Inferior parietal cortex (tissue), 1 donor: ENCODE data around the gene HIPK3.
"Not testable (repeated sequence)": the region's sequence is repeated elsewhere in the genome, so short reads cannot be mapped to it uniquely, and the experiment has no call there.

Experiments used
- DNase-seq: peaks from one replicate; pipeline ENCODE4 v3.0.0-alpha.2; 2016; ENCODE audit errors: extremely low spot score

The HIPK3 gene

GRCh38 chr11:33358150-33358831, 101.1 kb downstream of the HIPK3 start:
- no peak for DNase-seq

GRCh38 chr11:33360642-33361041, 103.5 kb downstream of the HIPK3 start:
- no peak for DNase-seq

GRCh38 chr11:33362051-33362910, 105.1 kb downstream of the HIPK3 start:
- DNase-seq: peak; percentile 65

GRCh38 chr11:33366918-33367317, 109.7 kb downstream of the HIPK3 start:
- no peak for DNase-seq

GRCh38 chr11:33368475-33368874, 111.3 kb downstream of the HIPK3 start:
- not testable (repeated sequence) for DNase-seq

GRCh38 chr11:33368931-33369330, 111.8 kb downstream of the HIPK3 start:
- DNase-seq: no peak

GRCh38 chr11:33373636-33374035, 116.5 kb downstream of the HIPK3 start:
- no peak for DNase-seq

- no peak for DNase-seq
Measured at GRCh38 chr11:33375236-33375635, 118.1 kb downstream of the HIPK3 start.

GRCh38 chr11:33375688-33376311, 118.6 kb downstream of the HIPK3 start, which contains the start of gene KIAA1549L:
TSS of gene KIAA1549L (plus strand) at chr11:33376108.
- DNase-seq: no peak

- peak; percentile 29 for DNase-seq
Measured at GRCh38 chr11:33376331-33377310, 119.4 kb downstream of the HIPK3 start.

GRCh38 chr11:33377412-33378370, 120.5 kb downstream of the HIPK3 start:
- no peak for DNase-seq

GRCh38 chr11:33379947-33380346, 122.8 kb downstream of the HIPK3 start:
- DNase-seq: no peak

- DNase-seq: no peak
Measured at GRCh38 chr11:33383075-33383919, 126.1 kb downstream of the HIPK3 start.

GRCh38 chr11:33383920-33384209, 126.7 kb downstream of the HIPK3 start:
- no peak for DNase-seq

- no peak for DNase-seq
Measured at GRCh38 chr11:33384220-33384619, 127.0 kb downstream of the HIPK3 start.

GRCh38 chr11:33387581-33387980, 130.4 kb downstream of the HIPK3 start:
- DNase-seq: no peak

GRCh38 chr11:33387996-33388395, 130.8 kb downstream of the HIPK3 start:
- DNase-seq: no peak

- DNase-seq: no peak
Measured at GRCh38 chr11:33388793-33389525, 131.8 kb downstream of the HIPK3 start.

GRCh38 chr11:33389635-33390034, 132.5 kb downstream of the HIPK3 start:
- DNase-seq: no peak
